GM18867 (cell line): ENCODE measurements around the gene NUFIP1.
"Not testable (repeated sequence)": the region's sequence is repeated elsewhere in the genome, so short reads cannot be mapped to it uniquely, and the experiment has no call there.

Source experiments
- ATAC-seq: cut with Tn5 transposase; IDR thresholded peaks from one replicate; pipeline ENCODE4 v1.9.1; 2021; ENCODE audit warnings: mild to moderate bottlenecking, moderate library complexity; ENCODE audit not compliant: unreplicated experiment

The NUFIP1 gene

DNA sequence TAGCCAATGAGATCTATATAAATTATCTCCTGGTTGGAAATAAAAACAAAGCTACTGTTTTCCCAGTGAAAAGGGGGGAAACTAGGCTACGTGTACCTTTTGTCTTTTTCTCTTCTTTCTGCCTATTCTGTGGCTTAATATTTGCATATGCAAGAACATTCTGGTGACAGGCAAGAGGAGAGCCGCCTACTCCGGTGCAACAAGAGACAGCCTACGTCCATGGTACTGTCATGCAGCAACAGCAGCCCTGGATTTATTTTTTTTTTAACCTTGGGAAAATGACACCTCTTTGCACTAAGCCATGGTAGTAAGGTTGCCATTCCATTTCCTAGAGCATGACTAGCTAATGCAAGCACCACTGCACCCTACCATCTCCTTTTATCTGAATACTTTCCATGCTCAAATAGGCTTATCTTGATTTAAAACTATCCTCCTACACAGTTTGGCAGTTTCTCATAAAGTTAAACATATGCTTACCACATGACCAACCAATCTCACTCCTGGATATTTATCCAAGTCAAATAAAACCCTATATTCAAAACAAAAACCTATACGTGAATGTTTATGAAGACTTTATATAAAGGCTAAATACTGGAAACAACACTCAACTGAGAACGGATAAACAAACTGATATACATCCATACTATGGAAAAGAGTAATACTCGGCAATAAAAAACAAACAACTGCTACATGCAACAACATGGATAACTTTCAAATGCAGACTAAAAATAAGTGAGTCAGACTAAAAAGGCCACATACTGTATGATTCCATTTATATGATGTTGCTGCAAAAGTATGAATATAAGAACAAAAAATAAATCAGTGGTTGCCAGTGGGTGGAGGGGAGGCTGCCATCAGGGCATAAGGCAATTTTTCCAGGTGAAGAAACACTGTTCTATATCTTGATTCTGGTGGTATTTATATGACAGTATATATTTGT, 17.3 kb downstream of the NUFIP1 start:
- ATAC-seq: no peak

DNA sequence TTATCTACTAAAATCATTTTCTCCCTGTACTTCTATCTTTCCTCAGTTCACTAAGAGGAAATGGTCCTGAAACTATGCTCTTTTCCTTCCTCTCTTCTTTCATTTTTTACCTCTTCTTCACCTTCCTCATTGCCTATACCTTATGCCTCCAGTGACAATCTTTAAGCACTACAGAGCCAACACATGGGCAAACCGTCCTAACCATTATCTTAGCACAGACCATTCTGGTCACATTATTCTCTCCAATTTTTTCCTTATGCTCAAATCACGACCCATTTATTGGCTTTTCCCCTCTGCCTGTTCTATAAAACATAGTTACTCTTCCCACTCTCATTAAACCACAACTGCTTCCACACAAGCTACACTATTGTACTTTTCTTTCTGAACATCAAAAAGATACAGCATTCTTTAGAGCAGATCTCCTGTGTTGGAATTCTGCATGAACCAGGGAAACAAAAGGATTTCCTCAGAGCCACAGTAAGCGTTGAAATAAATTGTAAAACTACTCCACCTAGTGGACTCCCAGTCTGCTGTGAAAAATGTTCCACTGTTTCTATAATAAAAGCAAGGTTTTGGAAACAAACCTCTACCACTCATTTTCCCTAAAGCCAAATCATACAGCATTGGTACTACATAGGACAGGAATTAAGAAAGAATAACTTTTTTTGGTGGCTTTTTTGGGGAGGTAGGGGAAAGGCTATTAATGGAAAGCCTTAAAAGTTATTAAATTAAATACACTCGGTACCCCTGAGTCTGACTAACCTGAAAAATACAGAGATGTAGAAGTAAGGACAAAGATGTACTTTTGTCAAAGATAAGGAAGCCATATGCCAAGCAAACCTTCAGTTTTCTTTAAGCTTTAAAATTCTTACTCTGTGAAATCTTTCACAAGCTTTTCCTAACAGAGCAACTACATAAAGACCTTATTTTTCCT, 19.5 kb downstream of the NUFIP1 start:
- ATAC-seq: no peak

DNA sequence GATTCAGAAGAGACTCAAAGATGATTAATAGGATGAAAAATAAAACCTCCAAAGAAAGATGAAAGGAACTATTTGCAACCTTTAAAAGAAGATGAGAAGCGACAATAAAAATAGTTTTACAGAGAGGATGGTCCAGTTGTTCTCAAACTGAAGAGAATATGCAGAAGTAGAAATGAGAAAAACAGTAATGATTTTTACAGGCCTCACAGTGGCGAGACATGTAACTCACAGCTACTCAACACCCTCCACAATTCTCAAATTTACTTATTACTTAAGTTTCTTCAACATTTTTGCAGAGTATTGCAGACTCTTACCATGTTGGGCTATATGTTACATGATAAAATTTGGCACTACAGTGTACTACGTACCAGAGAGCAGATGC, 20.8 kb downstream of the NUFIP1 start:
- no peak for ATAC-seq

DNA sequence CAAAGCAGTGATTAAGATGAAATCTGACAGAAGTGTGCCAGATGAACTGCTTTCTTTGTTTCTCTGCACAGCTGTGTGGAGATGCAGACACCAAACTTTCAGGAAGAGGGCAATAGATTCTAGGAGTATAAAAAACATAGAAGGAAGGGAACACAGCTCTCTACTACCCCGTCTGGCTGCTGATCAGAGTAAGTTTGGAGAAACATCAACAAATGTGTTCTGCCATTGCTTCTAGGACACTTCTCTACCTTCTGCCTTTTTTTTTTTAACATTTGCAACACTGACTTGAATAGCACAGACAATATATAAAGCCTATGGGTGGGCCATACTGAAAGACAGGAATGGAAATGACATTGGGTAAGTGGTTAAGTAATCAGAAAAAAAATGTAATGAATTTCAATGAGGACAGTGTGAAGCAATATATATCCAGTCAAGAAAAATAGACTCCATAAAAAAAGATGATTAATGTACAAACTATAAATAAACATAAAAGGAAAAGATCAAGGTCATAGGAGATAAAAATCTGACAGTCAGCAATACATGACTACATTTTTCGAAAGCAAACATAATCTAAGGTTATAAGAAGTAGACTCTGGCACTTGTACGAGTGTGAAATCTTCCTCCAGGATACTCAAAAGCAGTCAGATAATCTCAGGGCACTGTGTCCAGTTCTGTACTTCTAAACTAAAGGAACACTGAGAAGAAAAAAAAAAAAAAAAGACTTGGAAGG, 21.4 kb downstream of the NUFIP1 start:
- no peak for ATAC-seq

DNA sequence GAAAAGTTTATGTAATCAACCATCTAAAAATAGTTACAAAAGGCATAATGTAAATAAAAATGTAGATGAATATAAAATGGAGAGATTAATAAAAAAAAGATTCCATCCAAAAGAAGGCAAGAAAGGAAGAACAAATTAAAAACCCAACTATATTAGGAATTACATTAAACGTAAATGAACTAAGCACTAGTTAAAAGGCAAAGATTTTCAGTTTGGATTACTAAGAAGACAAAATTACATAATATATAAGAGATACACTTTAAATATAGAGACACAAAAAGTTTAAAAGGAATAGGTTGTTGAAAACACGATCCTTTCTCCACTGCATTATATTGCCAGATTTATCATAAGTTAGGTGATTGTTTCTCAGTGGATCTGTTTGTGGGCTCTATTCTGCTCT, 27.3 kb downstream of the NUFIP1 start:
- no peak for ATAC-seq

DNA sequence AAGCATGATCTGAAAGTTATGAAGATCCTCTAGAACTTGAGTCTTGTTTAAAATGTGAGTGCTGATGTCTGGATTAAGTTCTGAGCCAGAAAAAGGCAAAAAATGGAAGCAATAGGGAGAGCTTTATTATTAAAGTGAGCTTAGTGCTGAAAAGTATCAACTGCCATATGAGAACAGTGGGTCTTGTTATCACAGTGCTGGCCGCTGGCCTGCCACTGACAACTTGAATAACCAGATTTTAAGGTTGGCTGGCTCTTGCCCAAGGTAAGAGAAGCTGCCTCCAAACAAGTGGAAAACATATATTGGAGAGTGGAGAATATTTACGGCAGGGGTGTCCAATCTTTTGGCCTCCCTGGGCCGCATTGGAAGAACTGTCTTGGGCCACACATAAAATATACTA, 33.9 kb downstream of the NUFIP1 start:
- ATAC-seq: no peak

DNA sequence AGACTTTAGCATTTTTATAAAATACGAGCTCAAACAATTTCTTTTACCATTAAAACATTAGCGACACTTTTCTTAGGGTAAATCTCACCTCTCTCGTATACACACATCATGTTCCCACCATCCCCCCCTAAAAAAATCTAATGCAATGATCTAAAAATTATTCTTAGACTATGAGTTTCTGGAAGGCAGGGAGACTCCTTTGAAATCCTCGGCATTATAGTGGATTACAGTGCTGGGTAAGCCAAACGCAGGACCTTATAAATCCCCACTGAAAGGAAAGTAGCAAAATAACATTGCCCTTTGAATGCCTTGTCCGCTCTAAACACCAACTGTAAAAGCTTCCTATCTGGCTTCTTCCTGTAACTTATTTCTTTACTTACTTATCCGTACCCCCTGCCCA, 35.0 kb downstream of the NUFIP1 start:
- ATAC-seq: no peak

DNA sequence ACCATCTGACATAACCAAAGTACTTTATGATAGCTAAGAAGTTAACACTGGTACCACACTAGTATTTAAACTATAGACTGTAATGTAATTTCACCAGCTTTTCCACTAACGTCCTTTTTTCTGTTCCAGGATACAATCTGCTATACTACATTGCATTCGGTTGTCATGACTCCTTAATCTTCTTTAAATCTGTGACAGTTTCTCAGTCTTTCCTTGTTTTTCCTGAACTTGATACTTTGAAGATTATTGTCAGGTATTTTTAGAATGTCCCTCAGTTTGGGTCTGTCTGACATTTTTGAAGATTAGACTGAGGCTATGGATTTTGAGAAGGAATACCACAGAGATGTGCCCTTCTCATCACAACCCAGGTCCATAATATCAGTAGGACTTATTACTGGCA, 36.6 kb downstream of the NUFIP1 start:
- ATAC-seq: no peak

DNA sequence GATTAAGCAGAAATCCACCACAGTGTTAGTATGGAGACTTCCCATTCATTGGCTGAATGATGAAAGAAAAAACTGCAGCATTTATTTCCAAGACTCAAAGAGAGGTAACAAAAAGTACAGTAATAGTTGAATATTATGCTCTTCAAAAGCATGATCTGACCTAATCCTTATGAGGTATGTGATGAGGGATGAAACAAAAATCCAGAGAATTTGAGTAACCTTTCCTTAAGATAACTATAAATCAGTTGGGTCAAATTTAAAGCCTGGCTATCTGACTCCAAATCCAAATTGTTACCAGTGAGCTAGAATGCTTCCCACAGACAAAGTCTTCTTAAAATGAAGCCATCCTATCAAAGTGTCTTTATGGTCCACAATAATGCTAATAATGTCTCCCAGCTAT, 38.1 kb downstream of the NUFIP1 start:
- ATAC-seq: no peak

DNA sequence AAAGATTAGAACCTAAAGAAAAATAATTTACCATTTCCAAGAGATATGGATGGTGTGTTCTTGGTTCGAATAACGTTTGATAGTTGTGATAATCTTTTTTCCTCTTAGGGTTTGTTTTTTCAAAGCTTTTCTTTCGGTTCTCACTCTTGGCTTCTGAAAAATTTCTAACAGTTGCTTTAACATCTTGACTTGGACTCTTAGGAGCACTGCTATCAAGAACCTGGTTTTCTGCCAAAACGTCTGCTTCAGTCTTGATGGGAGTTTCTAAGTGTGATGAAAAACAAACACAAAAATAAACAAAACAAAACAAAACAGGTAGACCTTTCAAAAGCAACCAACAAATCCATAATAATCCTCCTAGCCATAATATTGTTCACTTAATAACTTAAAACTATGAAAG, 45.9 kb downstream of the NUFIP1 start:
- ATAC-seq: not testable (repeated sequence)

DNA sequence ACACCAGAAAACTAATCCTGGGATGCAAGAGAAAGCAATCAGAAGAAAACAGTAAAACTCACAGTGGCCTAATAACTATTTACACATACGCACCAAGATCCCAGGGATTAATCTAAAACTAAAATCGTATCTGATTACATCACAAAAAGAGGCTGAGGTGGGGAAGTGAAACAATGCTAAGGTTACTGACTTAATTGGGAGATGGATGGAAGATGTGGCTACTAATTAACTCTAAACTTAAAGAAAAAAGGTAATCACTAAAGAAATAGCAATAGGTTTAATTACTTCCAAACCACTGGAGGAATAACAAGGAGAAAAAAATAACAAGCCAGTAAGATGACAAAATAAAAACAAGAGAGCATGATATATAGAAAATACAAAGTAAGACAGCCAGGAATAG, 50.4 kb downstream of the NUFIP1 start:
- ATAC-seq: no peak

DNA sequence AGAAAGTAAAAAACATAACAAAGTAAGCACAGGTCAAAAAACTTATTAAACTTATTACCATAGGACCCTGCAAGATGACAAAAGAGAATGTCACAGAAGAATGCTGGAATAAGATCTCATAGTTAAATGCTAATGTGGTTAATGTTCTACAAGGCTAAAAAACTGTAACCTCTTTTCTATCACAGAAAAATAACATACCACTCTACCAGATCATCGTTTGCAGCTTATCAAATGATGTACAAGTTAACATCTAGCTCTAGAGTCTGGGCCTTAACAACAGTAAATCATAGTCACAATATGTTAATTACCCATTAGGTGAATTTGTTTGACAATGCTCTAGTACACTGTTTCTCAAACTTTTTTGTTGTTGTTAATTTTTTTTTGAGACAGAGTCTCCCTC, 53.0 kb downstream of the NUFIP1 start:
- ATAC-seq: no peak

DNA sequence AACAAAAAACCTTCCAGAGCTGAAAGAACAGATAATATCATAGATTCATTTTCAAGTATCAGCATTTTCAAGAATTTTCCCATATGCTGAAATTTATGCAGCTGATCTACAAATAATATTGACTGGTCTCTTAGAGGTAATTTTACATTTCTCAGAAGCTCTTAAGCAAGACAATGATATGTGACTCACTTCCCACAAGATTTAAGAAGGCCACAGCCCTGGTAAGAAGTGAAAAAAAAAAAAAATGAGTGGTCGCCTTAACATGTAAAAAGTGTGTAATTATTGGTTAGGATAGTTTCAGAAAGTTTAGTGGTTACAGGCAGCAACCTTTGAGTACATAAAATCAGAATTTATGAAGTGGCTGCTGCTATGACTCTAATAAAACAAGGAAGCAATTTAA, 54.5 kb downstream of the NUFIP1 start:
- ATAC-seq: no peak

DNA sequence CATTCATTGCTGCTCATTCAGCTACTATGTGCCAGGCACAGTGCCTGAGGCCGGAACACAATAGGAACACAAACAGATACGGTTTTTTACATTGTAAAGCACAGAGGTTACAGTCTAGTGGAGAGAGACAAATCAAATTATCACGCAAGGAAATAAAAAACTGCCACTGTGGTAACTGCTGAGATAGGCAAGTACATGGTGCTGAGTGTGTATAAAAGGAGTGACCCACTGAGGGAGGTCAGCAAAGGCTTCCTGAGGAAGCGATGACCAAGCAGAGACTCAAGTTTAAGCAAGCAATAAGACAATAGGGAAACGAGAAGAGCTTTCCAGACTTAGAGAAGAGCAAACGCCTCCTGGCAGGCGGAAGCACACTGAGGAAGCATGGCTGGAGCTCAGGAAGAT, 56.4 kb downstream of the NUFIP1 start:
- no peak for ATAC-seq

DNA sequence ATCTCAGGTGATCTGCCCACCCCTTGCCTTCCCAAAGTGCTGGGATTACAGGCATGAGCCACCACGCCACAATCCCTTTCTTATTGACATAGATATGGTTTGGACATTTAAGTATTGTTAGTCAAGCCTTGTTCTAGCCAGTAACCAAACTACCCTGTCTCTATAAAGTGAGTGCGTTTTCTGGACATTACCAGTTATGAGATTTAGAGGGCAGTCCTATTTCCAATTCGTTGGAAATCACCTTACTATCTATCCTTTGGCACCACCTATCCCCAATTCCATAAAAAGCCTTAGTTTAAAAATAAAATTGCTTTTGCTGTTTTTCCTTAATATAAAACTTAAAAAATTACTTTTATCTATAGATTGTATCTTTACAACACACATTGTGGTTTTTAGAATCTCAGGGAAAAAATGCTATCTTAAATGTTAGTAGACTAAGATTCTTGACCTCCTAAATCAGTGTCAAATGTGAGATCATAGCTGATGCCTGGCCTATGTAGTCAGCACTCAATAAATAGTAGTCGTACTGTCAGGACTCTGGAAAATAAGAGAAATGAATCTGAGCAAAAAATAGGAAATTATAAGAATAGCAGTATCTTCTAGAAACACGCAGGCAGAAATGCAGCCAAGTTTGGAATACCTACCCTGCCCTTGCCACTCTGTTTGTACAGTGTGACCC, 57.0 kb downstream of the NUFIP1 start:
- ATAC-seq: no peak

DNA sequence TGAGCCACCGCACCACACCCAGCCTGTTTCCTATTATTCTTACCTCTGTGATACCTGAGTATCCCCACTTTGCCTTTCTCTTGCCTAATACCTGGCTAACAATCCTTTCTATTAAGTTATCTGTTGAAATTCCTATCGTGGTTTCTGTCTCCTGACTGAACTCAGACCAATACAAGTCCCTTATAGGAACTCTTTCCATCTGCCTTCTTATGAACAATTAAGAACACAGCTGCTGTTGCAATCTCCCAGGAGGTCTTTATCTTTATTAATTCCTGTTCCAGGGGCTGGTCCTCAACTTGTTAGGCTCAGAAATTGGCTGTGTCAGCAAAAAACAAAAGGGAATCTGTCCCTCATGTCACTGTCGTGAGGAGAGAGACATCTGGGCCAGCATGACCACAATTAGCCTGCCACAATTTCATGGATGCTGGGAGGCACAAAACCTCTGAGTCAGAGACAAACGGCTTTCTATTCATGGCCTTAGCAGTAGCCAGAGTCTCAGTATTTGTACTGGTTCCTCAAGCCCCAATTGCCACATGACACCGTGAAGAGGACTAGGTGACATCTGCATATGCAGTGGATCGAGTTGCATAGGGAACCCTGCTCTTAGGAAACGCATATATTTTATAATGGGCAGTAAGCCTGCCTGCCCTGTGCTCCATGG, 58.2 kb downstream of the NUFIP1 start:
- no peak for ATAC-seq

DNA sequence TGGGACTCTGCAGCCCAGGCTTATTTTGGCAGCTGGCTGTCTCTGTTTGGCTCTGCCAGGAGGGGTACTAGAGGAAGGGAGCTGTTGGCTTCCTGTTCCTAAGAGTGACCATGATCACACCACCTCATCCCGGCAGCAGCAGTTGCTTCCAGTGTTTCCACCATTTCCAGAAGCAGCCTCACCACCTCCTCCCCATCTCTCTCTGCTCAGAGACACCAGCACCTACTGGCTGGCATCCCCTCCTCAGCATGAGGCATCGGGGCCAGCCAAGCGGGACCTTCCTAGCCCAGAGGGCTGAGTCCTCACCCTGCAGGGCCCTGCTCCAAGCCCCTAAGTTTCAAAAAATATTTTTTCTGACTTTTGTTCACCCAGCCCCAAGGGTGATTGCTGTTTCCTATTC, 59.0 kb downstream of the NUFIP1 start:
- no peak for ATAC-seq

DNA sequence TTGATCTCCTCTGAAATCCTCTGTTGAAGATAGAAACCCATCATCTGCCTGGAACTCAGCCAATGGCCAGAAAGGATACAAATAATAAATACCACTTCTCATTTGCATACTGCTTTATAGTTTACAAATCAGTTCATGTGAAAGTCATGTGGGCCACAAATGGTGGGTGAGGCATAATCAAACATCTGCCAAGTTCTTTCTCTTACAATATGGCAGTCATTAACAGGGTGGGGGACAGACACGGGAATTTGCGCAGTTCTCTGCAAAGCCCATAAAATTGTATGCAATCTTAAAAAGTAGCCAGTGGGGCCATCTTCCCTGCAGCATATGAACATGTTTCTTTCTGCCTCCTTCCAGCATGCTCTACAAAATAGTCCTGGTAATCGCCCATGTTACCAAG, 59.6 kb downstream of the NUFIP1 start:
- no peak for ATAC-seq

DNA sequence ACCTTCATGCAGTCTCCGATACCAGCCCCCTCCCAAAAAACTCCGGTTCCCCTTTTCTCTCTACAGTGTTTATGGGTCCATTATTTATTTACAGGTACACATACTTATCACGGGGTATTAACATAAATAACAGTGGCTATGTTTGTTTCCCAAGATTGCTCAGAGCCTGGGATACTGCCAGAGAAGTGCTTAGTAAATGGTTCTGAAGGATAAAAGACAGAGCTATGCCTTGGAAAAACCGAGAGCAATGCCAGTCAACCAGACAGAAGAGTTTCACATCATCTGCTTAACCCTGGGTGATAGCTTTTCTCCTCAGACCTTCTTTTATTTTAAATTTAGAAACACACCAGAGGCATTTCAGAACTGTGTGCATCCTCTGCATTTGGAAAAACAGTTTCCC, 61.3 kb downstream of the NUFIP1 start:
- ATAC-seq: no peak
